ENCODE measurements around the gene MOB3C. TPM values are rescaled to one million over a fixed set of nuclear protein-coding genes. Genes with fewer than 3 reads are reported as not detected.

MOB3C gene
- total and polyA plus RNA-seq, 3 experiments from 2014 or later: 10.3 to 26.0 (median 11.3) TPM

- Mint-ChIP-seq H3K4me3 (peak overlapping the region in 4 of 7 donors; percentile 23 to 80 (median 48)), H3K4me1 (peaks cover 30 to 31% (median 31%) of the 10 kb centered on the region in 3 donors), H3K9me3 (no peaks in the 10 kb centered on the region), H3K27ac (peak overlapping the region in 6 of 8 donors; percentile 77 to 98 (median 88)), H3K27me3 (no peaks in the 10 kb centered on the region), H3K36me3 (peaks cover 0 to 89% (median 10%) of the 10 kb centered on the region in 3 donors)
- Histone ChIP-seq H3K36me3 (ENCODE audit: insufficient read depth, low read length) (peaks cover 19% of the 10 kb centered on the region), H3K9me3 (ENCODE audit: low read length) (no peaks in the 10 kb centered on the region), H3K27ac (ENCODE audit: low read depth, low read length) (no peak overlapping the region), H3K4me1 (ENCODE audit: insufficient read depth, low read length) (peaks cover 26% of the 10 kb centered on the region), H3K27me3 (ENCODE audit: insufficient read depth, low read length, poor library complexity, severe bottlenecking) (no peaks in the 10 kb centered on the region), H3K4me3 (ENCODE audit: low read length) (no peak overlapping the region)
- CTCF ChIA-PET: no interaction called here
- no peak for DNase-seq
- POLR2A ChIA-PET: no interaction called here
Measured at GRCh38 chr1:46580140-46580903, 36.3 kb downstream of the MOB3C start.

GRCh38 chr1:46577671-46578070 is 38.9 kb downstream of the MOB3C start:
- no peak overlapping the region for H3K4me3 ChIP-seq (ENCODE audit: low read length)
- H3K4me1 ChIP-seq (ENCODE audit: insufficient read depth, low read length): peaks cover 20% of the 10 kb centered on the region
- Mint-ChIP-seq H3K4me1 (peaks cover 21 to 25% (median 24%) of the 10 kb centered on the region in 3 donors), H3K36me3 (peaks cover 0 to 88% (median 9%) of the 10 kb centered on the region in 3 donors), H3K27me3 (no peaks in the 10 kb centered on the region), H3K27ac (peak overlapping the region in 3 of 8 donors; percentile 14 to 80 (median 54)), H3K4me3 (no peak overlapping the region), H3K9me3 (no peaks in the 10 kb centered on the region)
- H3K9me3 ChIP-seq (ENCODE audit: low read length): no peaks in the 10 kb centered on the region
- no peaks in the 10 kb centered on the region for H3K27me3 ChIP-seq (ENCODE audit: insufficient read depth, low read length, poor library complexity, severe bottlenecking)
- no peak overlapping the region for H3K27ac ChIP-seq (ENCODE audit: low read depth, low read length)
- H3K36me3 ChIP-seq (ENCODE audit: insufficient read depth, low read length): peaks cover 19% of the 10 kb centered on the region
- ChIA-PET CTCF (no interaction called here), POLR2A (no interaction called here)
- DNase-seq: no peak

GRCh38 chr1:46576596-46576995 is 40.0 kb downstream of the MOB3C start:
- H3K27ac Mint-ChIP-seq: peak overlapping the region in 2 of 8 donors; percentile 5 to 9
- Histone ChIP-seq H3K4me3 (ENCODE audit: low read length) (no peak overlapping the region), H3K9me3 (ENCODE audit: low read length) (no peaks in the 10 kb centered on the region), H3K27ac (ENCODE audit: low read depth, low read length) (no peak overlapping the region), H3K4me1 (ENCODE audit: insufficient read depth, low read length) (peaks cover 9% of the 10 kb centered on the region), H3K27me3 (ENCODE audit: insufficient read depth, low read length, poor library complexity, severe bottlenecking) (no peaks in the 10 kb centered on the region), H3K36me3 (ENCODE audit: insufficient read depth, low read length) (peaks cover 19% of the 10 kb centered on the region)
- no peak overlapping the region for H3K4me3 Mint-ChIP-seq
- DNase-seq: no peak
- POLR2A ChIA-PET: no interaction called here
- no peaks in the 10 kb centered on the region for H3K9me3 Mint-ChIP-seq
- peaks cover 10 to 14% (median 13%) of the 10 kb centered on the region in 3 donors for H3K4me1 Mint-ChIP-seq
- peaks cover 0 to 81% (median 9%) of the 10 kb centered on the region in 3 donors for H3K36me3 Mint-ChIP-seq
- CTCF ChIA-PET: no interaction called here
- no peaks in the 10 kb centered on the region for H3K27me3 Mint-ChIP-seq

GRCh38 chr1:46575778-46576177 is 40.8 kb downstream of the MOB3C start:
- Histone ChIP-seq H3K36me3 (ENCODE audit: insufficient read depth, low read length) (peaks cover 19% of the 10 kb centered on the region), H3K9me3 (ENCODE audit: low read length) (no peaks in the 10 kb centered on the region), H3K4me1 (ENCODE audit: insufficient read depth, low read length) (peaks cover 3% of the 10 kb centered on the region), H3K4me3 (ENCODE audit: low read length) (no peak overlapping the region), H3K27ac (ENCODE audit: low read depth, low read length) (no peak overlapping the region), H3K27me3 (ENCODE audit: insufficient read depth, low read length, poor library complexity, severe bottlenecking) (no peaks in the 10 kb centered on the region)
- Mint-ChIP-seq H3K9me3 (no peaks in the 10 kb centered on the region), H3K27ac (peak overlapping the region in 2 of 8 donors; percentile 26 to 50), H3K27me3 (no peaks in the 10 kb centered on the region), H3K4me3 (peak overlapping the region in 1 of 7 donors; percentile 40), H3K36me3 (peaks cover 0 to 80% (median 12%) of the 10 kb centered on the region in 3 donors), H3K4me1 (peaks cover 3 to 7% (median 6%) of the 10 kb centered on the region in 3 donors)
- ChIA-PET CTCF (no interaction called here), POLR2A (no interaction called here)
- no peak for DNase-seq

GRCh38 chr1:46575300-46575699 is 41.3 kb downstream of the MOB3C start:
- Mint-ChIP-seq H3K4me3 (no peak overlapping the region), H3K9me3 (no peaks in the 10 kb centered on the region), H3K27ac (no peak overlapping the region), H3K27me3 (no peaks in the 10 kb centered on the region), H3K4me1 (peaks cover 0 to 2% (median under 1%) of the 10 kb centered on the region in 3 donors), H3K36me3 (peaks cover 0 to 78% (median 11%) of the 10 kb centered on the region in 3 donors)
- Histone ChIP-seq H3K27me3 (ENCODE audit: insufficient read depth, low read length, poor library complexity, severe bottlenecking) (no peaks in the 10 kb centered on the region), H3K4me3 (ENCODE audit: low read length) (no peak overlapping the region), H3K27ac (ENCODE audit: low read depth, low read length) (no peak overlapping the region), H3K4me1 (ENCODE audit: insufficient read depth, low read length) (no peaks in the 10 kb centered on the region), H3K9me3 (ENCODE audit: low read length) (no peaks in the 10 kb centered on the region), H3K36me3 (ENCODE audit: insufficient read depth, low read length) (peaks cover 16% of the 10 kb centered on the region)
- ChIA-PET CTCF (no interaction called here), POLR2A (no interaction called here)
- no peak for DNase-seq

- no peaks in the 10 kb centered on the region for H3K9me3 Mint-ChIP-seq
- H3K27ac Mint-ChIP-seq: peak overlapping the region in 1 of 8 donors; percentile 32
- H3K4me1 Mint-ChIP-seq: no peaks in the 10 kb centered on the region
- ChIA-PET CTCF (no interaction called here), POLR2A (no interaction called here)
- no peak for DNase-seq
- Histone ChIP-seq H3K27ac (ENCODE audit: low read depth, low read length) (no peak overlapping the region), H3K9me3 (ENCODE audit: low read length) (no peaks in the 10 kb centered on the region), H3K4me3 (ENCODE audit: low read length) (no peak overlapping the region), H3K4me1 (ENCODE audit: insufficient read depth, low read length) (no peaks in the 10 kb centered on the region), H3K36me3 (ENCODE audit: insufficient read depth, low read length) (no peaks in the 10 kb centered on the region), H3K27me3 (ENCODE audit: insufficient read depth, low read length, poor library complexity, severe bottlenecking) (no peaks in the 10 kb centered on the region)
- H3K36me3 Mint-ChIP-seq: peaks cover 3 to 74% (median 18%) of the 10 kb centered on the region in 3 donors
- H3K4me3 Mint-ChIP-seq: no peak overlapping the region
- H3K27me3 Mint-ChIP-seq: no peaks in the 10 kb centered on the region
Measured at GRCh38 chr1:46571691-46572225, 44.9 kb downstream of the MOB3C start.

- Histone ChIP-seq H3K27me3 (ENCODE audit: insufficient read depth, low read length, poor library complexity, severe bottlenecking) (no peaks in the 10 kb centered on the region), H3K4me3 (ENCODE audit: low read length) (no peak overlapping the region), H3K36me3 (ENCODE audit: insufficient read depth, low read length) (no peaks in the 10 kb centered on the region), H3K27ac (ENCODE audit: low read depth, low read length) (no peak overlapping the region), H3K9me3 (ENCODE audit: low read length) (no peaks in the 10 kb centered on the region), H3K4me1 (ENCODE audit: insufficient read depth, low read length) (no peaks in the 10 kb centered on the region)
- CTCF ChIA-PET: interaction anchor here (0.6 kb wide), 1 partner anchor 19 kb away, joined by 3 read pairs; the partner anchor contains the start of gene KNCN
- H3K36me3 Mint-ChIP-seq: peaks cover 3 to 74% (median 25%) of the 10 kb centered on the region in 3 donors
- H3K4me3 Mint-ChIP-seq: no peak overlapping the region
- H3K9me3 Mint-ChIP-seq: no peaks in the 10 kb centered on the region
- peak overlapping the region in 2 of 8 donors; percentile 10 to 33 for H3K27ac Mint-ChIP-seq
- DNase-seq: no peak
- H3K27me3 Mint-ChIP-seq: no peaks in the 10 kb centered on the region
- no peaks in the 10 kb centered on the region for H3K4me1 Mint-ChIP-seq
- POLR2A ChIA-PET: no interaction called here
Measured at GRCh38 chr1:46569884-46570725, 46.5 kb downstream of the MOB3C start.

GRCh38 chr1:46569116-46569515 is 47.5 kb downstream of the MOB3C start:
- POLR2A ChIA-PET: no interaction called here
- H3K27ac ChIP-seq (ENCODE audit: low read depth, low read length): no peak overlapping the region
- CTCF ChIA-PET: no interaction called here

More at GRCh38 chr1:46569116-46569515, 47.5 kb downstream of the MOB3C start:
- Mint-ChIP-seq H3K4me1 (no peaks in the 10 kb centered on the region), H3K4me3 (no peak overlapping the region), H3K27me3 (no peaks in the 10 kb centered on the region), H3K9me3 (no peaks in the 10 kb centered on the region), H3K36me3 (peaks cover 7 to 72% (median 25%) of the 10 kb centered on the region in 3 donors), H3K27ac (peak overlapping the region in 1 of 8 donors; percentile 64)
- Histone ChIP-seq H3K4me3 (ENCODE audit: low read length) (no peak overlapping the region), H3K9me3 (ENCODE audit: low read length) (no peaks in the 10 kb centered on the region), H3K4me1 (ENCODE audit: insufficient read depth, low read length) (no peaks in the 10 kb centered on the region), H3K27me3 (ENCODE audit: insufficient read depth, low read length, poor library complexity, severe bottlenecking) (no peaks in the 10 kb centered on the region), H3K36me3 (ENCODE audit: insufficient read depth, low read length) (peaks cover 5% of the 10 kb centered on the region)
- no peak for DNase-seq
